ENCODE data around the gene DPY30.

The DPY30 gene

GRCh38 chr2:32009516-32010256, 29.9 kb downstream of the DPY30 start:
- DNase-seq: peak; percentile 20 to 41

- peak in 1 of 2 experiments; percentile 41 for DNase-seq
Observed at GRCh38 chr2:32008805-32009515, 30.6 kb downstream of the DPY30 start.

GRCh38 chr2:32007121-32007391, 32.5 kb downstream of the DPY30 start:
- no peak for DNase-seq

- DNase-seq: no peak
Observed at GRCh38 chr2:32005371-32005976, 34.1 kb downstream of the DPY30 start.

DNA sequence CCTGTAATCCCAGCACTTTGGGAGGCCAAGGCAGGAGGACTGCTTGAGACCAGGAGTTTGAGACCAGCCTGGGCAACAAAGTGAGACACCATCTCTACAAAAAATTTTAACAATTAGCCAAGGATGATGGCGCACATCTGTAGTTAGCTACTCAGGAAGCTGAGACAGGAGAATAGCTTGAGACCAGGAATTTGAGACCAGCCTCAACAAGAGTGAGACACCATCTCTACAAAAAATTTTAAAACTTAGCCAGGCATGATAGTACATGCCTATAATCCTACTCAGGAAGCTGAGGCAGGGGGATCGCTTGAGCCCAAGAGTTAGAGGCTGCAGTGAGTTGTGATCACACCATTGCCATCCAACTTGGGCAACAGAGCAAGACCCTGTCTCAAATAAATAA, 35.8 kb downstream of the DPY30 start:
- DNase-seq: no peak

- no peak for DNase-seq
Observed at GRCh38 chr2:32002406-32002805, 37.2 kb downstream of the DPY30 start.

- no peak for DNase-seq
Observed at GRCh38 chr2:31999438-31999837, 40.2 kb downstream of the DPY30 start.

DNA sequence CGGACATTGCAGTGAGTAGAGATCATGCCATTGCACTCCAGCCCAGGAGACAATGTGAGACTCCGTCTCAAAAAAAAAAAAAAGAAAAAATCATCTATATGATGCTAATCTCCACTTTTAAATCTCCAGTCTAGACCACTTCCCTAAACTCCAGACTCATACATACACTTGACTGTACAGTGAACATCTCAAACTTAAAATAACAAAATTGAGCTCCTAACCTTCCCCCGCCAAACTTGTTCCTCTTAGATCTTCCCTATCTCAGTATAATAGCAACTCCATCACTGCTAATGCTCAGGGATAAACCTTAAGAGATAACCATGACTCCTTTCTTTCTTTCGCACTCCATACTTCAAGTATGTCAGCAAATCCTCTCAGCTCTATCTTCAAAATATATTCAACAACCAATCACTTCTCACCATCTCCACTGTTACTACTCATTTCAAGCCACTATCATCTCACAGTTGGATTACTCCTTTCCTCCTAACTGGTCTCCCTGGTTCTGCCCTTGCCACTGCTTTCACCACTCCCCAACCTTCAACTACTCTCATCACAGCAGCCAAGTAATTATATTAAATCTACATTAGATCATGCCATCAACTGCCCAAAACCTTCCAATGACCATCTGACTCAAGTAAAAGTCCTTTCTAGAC, 40.7 kb downstream of the DPY30 start:
- no peak for DNase-seq

DNA sequence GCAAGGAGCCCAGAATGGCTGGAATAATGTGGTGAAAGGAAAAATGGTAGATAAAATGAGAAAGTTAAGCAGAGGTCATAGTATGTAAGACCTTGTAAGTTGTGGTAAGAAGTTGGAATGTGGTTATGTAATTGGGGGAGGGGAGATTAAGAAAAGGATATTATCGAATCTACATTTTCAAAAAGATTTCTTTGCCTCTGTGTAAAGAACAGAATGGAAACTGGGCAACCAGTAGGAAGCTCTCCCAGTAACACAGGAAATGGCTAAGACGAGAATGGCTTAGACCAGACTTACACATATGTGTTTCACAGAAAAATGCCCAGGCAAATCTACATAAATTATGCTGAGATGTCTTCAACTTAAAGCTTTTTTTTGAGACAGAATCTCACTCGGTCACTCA, 42.0 kb downstream of the DPY30 start:
- no peak for DNase-seq

DNA sequence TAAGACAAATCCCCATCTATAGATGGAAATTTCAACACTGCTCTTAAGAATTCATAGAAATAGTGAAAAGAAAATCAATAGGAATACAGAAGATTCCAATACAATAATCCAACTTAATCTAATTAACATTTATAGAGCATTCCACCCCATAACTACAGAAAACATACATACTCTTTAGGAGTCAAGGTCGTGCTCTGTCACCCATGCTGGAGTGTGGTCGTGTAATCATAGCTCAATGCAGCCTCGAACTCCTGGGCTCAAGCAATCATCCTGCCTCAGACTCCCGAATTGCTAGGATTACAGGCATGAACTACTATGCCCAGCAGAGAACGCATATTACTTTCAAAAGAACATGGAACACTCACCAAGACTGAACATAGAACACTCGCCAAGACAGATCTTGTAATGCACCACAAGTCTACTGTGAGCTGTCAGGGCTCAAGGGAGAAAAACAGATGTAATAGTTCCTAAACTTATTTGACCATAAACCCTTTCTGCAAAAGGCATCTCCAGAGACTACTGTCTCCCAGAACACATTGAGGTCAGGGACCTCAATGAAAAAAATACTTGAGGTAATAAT, 42.9 kb downstream of the DPY30 start:
- no peak for DNase-seq

- DNase-seq: no peak
Observed at GRCh38 chr2:31992934-31993333, 46.7 kb downstream of the DPY30 start.

GRCh38 chr2:31992025-31992579, 47.5 kb downstream of the DPY30 start:
- no peak for DNase-seq

DNA sequence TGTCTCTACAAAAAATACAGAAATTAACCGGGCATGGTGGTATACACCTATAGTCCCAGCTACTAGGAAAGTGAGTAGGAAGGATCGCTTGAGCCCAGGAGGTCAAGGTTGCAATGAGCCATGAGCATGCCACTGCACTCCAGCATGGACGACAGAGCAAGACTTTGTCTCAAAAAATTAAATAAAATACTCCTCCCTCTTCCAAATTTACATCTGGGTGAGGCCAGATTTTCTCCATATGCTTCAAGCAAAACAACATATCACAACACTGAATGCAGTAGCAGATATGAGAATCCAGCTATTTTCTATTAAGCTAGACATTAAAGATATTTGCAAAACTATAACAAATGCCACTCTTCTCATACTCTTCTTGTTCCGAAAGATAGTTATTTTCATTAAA, 49.7 kb downstream of the DPY30 start:
- DNase-seq: no peak

GRCh38 chr2:31987454-31988220, 52.0 kb downstream of the DPY30 start:
- no peak for DNase-seq

DNA sequence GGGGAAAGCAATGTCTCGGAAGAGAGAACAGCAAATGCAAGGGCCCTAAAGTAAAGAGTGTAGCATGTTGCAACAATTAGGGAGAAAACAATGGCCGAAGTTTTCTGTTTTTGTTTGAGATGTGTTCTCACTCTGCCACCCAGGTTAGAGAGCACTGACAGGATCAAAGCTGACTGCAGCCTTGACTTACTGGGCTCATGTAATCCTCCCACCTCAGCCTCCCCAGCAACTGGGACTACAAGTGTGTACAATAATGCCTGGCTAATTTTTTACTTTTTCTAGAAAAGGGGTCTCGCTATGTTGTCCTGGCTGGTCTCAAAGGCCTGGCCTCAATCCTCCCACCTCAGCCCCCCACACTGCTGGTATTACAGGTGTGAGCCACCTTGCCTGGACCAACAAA, 52.7 kb downstream of the DPY30 start:
- no peak for DNase-seq

- no peak for DNase-seq
Observed at GRCh38 chr2:31983762-31984467, 55.7 kb downstream of the DPY30 start.

- peak in 1 of 2 experiments; percentile 9 for DNase-seq
Observed at GRCh38 chr2:31980674-31981356, 58.8 kb downstream of the DPY30 start.

DNA sequence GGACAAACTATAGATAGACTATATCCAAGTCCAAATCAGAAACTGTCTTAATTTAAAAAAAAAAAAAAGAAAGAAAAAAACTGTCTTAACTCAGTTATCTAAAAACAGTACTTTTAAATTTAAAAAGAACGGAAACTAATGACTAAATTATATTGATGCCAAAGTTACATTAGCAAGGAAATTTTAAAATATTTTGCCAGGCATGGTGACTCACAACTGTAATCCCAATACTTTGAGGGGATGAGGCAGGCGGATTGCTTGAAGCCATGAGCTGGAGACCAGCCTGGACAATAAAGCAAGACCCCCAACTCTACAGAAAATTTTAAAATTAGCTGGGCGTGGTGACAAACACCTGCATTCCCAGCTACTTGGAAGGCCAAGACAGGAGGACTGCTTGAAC, 59.6 kb downstream of the DPY30 start:
- DNase-seq: no peak

DNA sequence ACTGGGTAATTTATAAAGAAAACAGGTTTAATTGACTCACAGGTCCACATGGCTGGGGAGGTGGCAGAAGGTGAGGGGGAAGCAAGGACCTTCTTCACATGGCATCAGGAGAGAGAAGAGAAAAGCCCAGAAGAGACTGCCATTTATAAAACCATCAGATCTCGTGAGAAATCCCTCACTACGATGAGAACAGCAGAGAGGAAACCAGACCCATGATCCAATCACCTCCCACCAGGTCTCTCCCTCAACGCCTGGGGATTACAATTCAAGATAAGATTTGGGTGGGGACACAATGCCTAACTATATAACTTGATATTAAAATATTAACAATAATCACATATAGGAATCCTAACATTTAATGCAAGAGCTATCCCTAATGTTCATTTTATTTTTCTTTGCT, 60.6 kb downstream of the DPY30 start:
- no peak for DNase-seq

- no peak for DNase-seq
Observed at GRCh38 chr2:31978436-31978835, 61.2 kb downstream of the DPY30 start.
